Superior temporal gyrus (tissue), 1 donor: ENCODE results near the gene H1-8.
"Not testable (repeated sequence)": the region's sequence is repeated elsewhere in the genome, so short reads cannot be mapped to it uniquely, and the experiment has no call there.

ENCODE experiments used
- DNase-seq: peaks from one replicate; pipeline ENCODE4 v3.0.0-alpha.2; 2016; ENCODE audit errors: extremely low spot score

Gene H1-8

DNA sequence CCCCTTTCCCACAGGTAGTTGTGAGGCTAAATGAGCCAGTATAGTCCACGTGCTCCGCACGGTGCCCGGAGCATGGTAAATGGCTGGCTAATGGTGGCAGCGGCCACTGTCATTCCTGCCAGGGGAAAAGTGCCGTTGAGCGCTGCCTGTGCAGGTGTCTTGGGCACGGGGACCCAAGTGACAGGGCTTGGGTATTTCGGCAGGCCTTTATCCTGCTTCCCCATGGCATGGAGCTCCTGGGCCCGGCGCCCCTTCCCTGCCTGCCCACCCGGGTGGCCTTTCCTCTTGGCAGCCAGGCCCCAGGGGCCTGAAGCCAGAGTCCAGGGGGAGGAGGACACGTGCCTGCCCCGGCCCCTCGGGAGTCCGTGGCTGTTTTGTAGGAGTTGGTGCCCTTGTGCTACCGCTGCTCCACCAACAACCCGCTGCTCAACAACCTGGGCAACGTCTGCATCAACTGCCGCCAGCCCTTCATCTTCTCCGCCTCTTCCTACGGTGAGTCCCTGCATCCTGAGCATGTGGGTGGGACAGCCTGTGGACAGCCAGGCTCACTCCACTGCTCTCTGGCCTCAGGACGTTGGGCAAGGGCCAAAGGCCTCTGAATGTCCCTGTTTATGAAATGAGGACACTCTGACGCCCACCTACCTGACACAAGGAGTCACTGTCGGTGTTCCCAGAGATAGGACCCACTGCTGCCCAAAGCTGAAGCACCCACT, 27.7 kb upstream of the H1-8 start:
- DNase-seq: not testable (repeated sequence)

DNA sequence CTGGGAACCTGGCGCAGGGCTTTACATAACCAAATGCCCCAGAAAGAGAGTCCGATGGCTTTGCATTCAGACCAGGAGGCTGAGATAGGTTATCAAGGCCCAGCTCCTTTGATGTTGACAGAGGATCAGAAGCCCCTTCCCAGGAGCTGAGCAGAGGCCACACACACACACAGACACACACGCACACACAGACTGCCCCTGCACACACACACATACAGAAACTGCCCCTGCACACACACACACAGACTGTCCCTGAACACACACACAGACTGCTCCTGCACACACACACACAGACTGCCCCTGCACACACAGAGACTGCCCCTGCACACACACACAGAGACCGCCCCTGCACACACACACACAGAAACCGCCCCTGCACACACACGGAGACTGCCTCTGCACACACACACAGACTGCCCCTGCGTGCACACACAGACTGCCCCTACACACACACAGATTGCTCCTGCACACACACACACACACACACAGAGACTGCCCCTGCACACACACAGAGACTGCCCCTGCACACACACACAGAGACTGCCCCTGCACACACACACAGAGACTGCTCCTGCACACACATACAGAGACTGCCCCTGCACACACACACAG, 27.0 kb upstream of the H1-8 start:
- not testable (repeated sequence) for DNase-seq

DNA sequence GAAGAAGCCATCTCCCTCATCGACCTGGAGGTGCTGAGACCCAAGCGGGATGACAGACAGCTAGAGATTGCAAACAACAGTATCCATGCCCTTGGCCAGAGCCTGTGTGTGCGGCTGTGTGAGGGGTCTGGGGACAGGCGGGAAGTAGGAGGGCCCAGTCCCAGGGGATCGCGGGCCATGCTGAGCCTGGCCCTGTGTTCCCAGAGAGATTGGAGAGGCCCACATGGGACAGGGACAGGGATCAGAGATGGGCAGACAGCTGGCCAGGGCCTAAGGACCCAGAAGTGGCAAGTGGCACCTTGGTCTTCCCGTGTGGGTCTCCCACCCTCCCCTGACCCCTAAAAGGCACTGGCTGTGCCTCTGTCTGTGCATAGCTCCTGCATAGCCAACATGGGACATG, 25.5 kb upstream of the H1-8 start:
- no peak for DNase-seq

- no peak for DNase-seq
Measured at GRCh38 chr3:129518038-129518561, 24.9 kb upstream of the H1-8 start.

DNA sequence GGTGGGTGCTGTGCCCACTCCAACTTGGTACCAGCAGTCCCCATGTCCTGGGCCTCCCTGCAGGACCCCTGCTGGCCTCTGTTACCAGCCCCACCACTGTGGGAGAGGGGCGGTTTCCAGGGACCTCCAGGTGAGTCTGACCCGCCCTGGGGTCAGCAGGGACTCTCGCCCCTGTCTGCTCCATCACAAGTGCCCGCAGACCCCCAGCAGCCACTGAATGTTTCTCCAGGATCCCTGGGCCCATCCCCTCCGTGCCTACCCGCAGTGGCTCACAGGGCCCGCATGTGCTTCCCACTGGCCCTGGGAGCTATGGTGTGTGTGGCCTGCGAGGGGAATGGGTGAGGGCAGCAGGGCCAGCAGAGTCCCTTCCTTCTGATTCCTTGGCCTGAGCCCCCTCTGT, 24.4 kb upstream of the H1-8 start:
- no peak for DNase-seq

DNA sequence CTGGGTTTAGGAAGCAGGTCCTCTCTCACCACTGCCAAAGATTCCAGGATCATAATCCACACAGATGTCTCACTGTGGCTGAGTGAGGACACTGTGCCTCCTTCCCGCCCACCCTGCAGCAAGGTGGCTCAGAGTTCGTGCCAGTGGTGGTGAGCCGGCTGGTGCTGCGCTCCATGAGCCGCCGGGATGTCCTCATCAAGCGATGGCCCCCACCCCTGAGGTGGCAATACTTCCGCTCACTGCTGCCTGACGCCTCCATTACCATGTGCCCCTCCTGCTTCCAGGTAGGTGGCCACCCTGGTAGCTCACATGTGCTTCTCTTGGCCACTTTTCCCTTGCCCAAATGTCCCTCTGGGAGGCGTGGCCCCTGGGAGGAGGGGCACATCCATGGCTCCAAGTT, 23.5 kb upstream of the H1-8 start:
- no peak for DNase-seq

GRCh38 chr3:129519896-129520715, 22.9 kb upstream of the H1-8 start:
- DNase-seq: no peak

DNA sequence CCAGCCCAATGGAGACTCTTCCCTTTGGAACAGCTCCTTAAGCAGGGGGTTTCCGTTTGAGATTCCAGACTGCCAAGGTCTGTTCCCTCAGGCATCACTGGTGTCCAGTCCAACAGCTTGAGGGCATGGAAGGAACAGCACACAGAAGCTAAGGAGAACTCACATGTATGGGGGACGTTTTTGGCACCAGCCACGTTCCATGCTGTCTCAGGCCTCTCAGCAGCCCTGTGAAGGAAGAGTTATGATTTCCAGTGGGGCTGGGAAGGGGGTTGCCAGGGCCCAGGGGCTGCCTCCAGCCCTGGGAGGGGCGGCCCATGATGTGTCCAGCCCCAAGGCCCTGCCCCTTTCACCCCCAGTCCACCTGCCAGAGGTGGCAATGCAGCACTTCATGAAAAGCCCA, 22.0 kb upstream of the H1-8 start:
- DNase-seq: no peak

- DNase-seq: no peak
Measured at GRCh38 chr3:129521611-129522010, 21.4 kb upstream of the H1-8 start.

DNA sequence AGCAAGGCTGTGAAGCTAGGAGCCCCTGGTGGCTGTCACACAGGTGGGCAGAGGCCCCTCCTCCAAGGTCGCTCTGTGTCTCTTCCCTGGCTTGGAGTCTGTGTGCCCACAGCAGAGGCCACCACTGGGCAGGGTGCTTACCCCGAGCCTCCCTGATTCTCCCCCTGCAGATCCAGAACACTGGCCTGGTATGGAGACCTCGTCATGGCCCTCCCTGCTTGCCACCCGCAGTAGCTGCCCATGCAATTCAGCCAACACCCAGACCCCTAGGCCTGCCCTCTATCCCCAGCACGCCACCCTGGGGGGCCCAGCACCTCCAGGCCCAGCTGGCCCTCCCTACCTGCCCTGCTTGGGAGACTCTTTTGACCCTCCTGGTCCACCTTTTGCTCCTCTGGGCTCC, 20.0 kb upstream of the H1-8 start:
- no peak for DNase-seq

GRCh38 chr3:129524081-129524480, 18.9 kb upstream of the H1-8 start:
- DNase-seq: no peak

- no peak for DNase-seq
Measured at GRCh38 chr3:129525341-129525968, 17.5 kb upstream of the H1-8 start.

GRCh38 chr3:129526121-129526900, 16.7 kb upstream of the H1-8 start:
- no peak for DNase-seq

DNA sequence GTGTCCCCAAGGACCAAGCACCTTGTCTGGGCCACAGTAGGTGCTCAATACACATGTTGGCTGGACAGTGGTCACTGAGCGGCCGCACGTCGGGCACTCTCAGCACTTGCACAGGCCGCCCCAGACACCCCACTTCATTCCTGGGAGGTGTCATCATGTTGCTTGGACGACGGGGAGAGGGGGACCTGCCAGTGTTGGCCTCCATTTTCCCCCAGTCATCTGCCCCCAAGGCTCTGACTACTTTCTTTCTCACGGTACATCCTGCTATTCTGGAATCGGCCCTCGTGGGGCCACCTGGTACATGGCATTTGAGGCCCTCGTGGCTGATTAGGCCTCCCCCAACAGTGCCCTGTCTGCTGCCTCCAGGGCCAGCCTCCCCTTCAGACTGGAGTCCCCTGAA, 15.7 kb upstream of the H1-8 start:
- no peak for DNase-seq

DNA sequence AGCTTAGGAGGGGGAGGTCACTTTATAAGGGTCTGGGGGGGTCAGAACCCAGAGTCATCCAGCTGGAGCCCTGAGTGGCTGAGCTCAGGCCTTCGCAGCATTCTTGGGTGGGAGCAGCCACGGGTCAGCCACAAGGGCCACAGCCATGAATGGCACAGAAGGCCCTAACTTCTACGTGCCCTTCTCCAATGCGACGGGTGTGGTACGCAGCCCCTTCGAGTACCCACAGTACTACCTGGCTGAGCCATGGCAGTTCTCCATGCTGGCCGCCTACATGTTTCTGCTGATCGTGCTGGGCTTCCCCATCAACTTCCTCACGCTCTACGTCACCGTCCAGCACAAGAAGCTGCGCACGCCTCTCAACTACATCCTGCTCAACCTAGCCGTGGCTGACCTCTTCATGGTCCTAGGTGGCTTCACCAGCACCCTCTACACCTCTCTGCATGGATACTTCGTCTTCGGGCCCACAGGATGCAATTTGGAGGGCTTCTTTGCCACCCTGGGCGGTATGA, 14.3 kb upstream of the H1-8 start, which contains the start of gene RHO:
RHO (plus strand) TSS at position 51 of the 512 bp plus-strand sequence; CDS start at position 146, 95 bp downstream.
- no peak for DNase-seq

DNA sequence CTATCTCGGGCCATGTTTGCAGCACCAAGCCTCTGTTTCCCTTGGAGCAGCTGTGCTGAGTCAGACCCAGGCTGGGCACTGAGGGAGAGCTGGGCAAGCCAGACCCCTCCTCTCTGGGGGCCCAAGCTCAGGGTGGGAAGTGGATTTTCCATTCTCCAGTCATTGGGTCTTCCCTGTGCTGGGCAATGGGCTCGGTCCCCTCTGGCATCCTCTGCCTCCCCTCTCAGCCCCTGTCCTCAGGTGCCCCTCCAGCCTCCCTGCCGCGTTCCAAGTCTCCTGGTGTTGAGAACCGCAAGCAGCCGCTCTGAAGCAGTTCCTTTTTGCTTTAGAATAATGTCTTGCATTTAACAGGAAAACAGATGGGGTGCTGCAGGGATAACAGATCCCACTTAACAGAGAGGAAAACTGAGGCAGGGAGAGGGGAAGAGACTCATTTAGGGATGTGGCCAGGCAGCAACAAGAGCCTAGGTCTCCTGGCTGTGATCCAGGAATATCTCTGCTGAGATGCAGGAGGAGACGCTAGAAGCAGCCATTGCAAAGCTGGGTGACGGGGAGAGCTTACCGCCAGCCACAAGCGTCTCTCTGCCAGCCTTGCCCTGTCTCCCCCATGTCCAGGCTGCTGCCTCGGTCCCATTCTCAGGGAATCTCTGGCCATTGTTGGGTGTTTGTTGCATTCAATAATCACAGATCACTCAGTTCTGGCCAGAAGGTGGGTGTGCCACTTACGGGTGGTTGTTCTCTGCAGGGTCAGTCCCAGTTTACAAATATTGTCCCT, 13.4 kb upstream of the H1-8 start:
- DNase-seq: no peak

GRCh38 chr3:129530251-129530791, 12.7 kb upstream of the H1-8 start:
- no peak for DNase-seq

- no peak for DNase-seq
Measured at GRCh38 chr3:129530821-129531220, 12.2 kb upstream of the H1-8 start.

DNA sequence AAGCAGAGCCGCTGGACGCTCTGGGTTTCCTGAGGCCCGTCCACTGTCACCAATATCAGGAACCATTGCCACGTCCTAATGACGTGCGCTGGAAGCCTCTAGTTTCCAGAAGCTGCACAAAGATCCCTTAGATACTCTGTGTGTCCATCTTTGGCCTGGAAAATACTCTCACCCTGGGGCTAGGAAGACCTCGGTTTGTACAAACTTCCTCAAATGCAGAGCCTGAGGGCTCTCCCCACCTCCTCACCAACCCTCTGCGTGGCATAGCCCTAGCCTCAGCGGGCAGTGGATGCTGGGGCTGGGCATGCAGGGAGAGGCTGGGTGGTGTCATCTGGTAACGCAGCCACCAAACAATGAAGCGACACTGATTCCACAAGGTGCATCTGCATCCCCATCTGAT, 11.3 kb upstream of the H1-8 start:
- DNase-seq: no peak

- DNase-seq: no peak
Measured at GRCh38 chr3:129532261-129532660, 10.7 kb upstream of the H1-8 start.
